ENCODE measurements around the gene TBX1.
A peak's percentile ranks its signal among the peaks of the same experiment; 100 is the strongest.

TBX1 gene

GRCh38 chr22:19730655-19731360, 29.8 kb upstream of the TBX1 start:
- Histone ChIP-seq H3K9me3 (replicated peaks in 1 of 11) (no peaks in the 10 kb centered on the region), H4K20me1 (peaks cover 0 to 45% (median 0%) of the 10 kb centered on the region in 11 experiments; a peak in 5 of 22 replicates), H3K27ac (no peak overlapping the region), H3K4me3 (peak overlapping the region; percentile 38 to 70 (median 52)), H3K4me2 (peak overlapping the region; percentile 79 to 92 (median 84)), H3K36me3 (no peaks in the 10 kb centered on the region), H3K27me3 (peaks cover 5 to 26% (median 15%) of the 10 kb centered on the region in 11 experiments; a peak in 18 of 22 replicates), H3K9ac (peak overlapping the region in 10 of 11 experiments; percentile 6 to 68 (median 52); a peak in 16 of 22 replicates), H3K4me1 (peaks cover 0 to 17% (median 2%) of the 10 kb centered on the region in 10 experiments; a peak in 6 of 20 replicates)
- TF ChIP-seq Cebpa-rat (IDR thresholded peaks at IDR 0.05) = no peak

GRCh38 chr22:19731361-19732135, 29.0 kb upstream of the TBX1 start:
- Histone ChIP-seq H4K20me1 (peaks cover 0 to 45% (median 0%) of the 10 kb centered on the region in 11 experiments; a peak in 5 of 22 replicates), H3K27me3 (peaks cover 0 to 19% (median 8%) of the 10 kb centered on the region in 11 experiments; a peak in 12 of 22 replicates), H3K4me2 (peak overlapping the region; percentile 79 to 92 (median 84)), H3K9ac (peak overlapping the region in 3 of 11 experiments; percentile 53 to 68 (median 58); a peak in 4 of 22 replicates), H3K36me3 (no peaks in the 10 kb centered on the region), H3K27ac (no peak overlapping the region), H3K4me3 (peak overlapping the region in 1 of 10 experiments; percentile 58; a peak in 1 of 20 replicates), H3K4me1 (peaks cover 0 to 17% (median 2%) of the 10 kb centered on the region in 10 experiments; a peak in 6 of 20 replicates), H3K9me3 (replicated peaks in 1 of 11) (no peaks in the 10 kb centered on the region)
- TF ChIP-seq Cebpa-rat (IDR thresholded peaks at IDR 0.05) = no peak

GRCh38 chr22:19732403-19733113, 28.0 kb upstream of the TBX1 start:
- H3K9ac ChIP-seq = no peak overlapping the region
- H3K27ac ChIP-seq = no peak overlapping the region
- no peak overlapping the region for H3K4me2 ChIP-seq
- no peak for TF ChIP-seq Cebpa-rat (IDR thresholded peaks at IDR 0.05)
- peaks cover 0 to 14% (median 0%) of the 10 kb centered on the region in 11 experiments; a peak in 6 of 22 replicates for H3K27me3 ChIP-seq
- no peak overlapping the region for H3K4me3 ChIP-seq
- H3K4me1 ChIP-seq = peaks cover 0 to 17% (median 2%) of the 10 kb centered on the region in 10 experiments; a peak in 6 of 20 replicates
- H4K20me1 ChIP-seq = peaks cover 0 to 45% (median 0%) of the 10 kb centered on the region in 11 experiments; a peak in 5 of 22 replicates
- no peaks in the 10 kb centered on the region for H3K9me3 ChIP-seq (replicated peaks in 1 of 11)
- H3K36me3 ChIP-seq = no peaks in the 10 kb centered on the region

GRCh38 chr22:19733755-19734154, 26.8 kb upstream of the TBX1 start:
- H3K36me3 ChIP-seq = no peaks in the 10 kb centered on the region
- no peak overlapping the region for H3K4me3 ChIP-seq
- peaks cover 0 to 2% (median 0%) of the 10 kb centered on the region in 11 experiments; a peak in 1 of 22 replicates for H3K27me3 ChIP-seq
- peaks cover 0 to 14% (median 2%) of the 10 kb centered on the region in 10 experiments; a peak in 6 of 20 replicates for H3K4me1 ChIP-seq
- H3K9me3 ChIP-seq (replicated peaks in 1 of 11) = no peaks in the 10 kb centered on the region
- no peak for TF ChIP-seq Cebpa-rat (IDR thresholded peaks at IDR 0.05)
- peaks cover 0 to 36% (median 0%) of the 10 kb centered on the region in 11 experiments; a peak in 4 of 22 replicates for H4K20me1 ChIP-seq
- no peak overlapping the region for H3K27ac ChIP-seq
- H3K4me2 ChIP-seq = no peak overlapping the region
- no peak overlapping the region for H3K9ac ChIP-seq

- Histone ChIP-seq H3K27ac (no peak overlapping the region), H3K4me3 (no peak overlapping the region), H3K4me2 (no peak overlapping the region), H3K9ac (no peak overlapping the region), H4K20me1 (peaks cover 0 to 36% (median 0%) of the 10 kb centered on the region in 11 experiments; a peak in 4 of 22 replicates), H3K9me3 (replicated peaks in 1 of 11) (no peaks in the 10 kb centered on the region), H3K36me3 (no peaks in the 10 kb centered on the region), H3K4me1 (peaks cover 0 to 12% (median 2%) of the 10 kb centered on the region in 10 experiments; a peak in 6 of 20 replicates), H3K27me3 (no peaks in the 10 kb centered on the region)
- no peak for TF ChIP-seq Cebpa-rat (IDR thresholded peaks at IDR 0.05)
Observed at GRCh38 chr22:19734163-19734562, 26.4 kb upstream of the TBX1 start.

GRCh38 chr22:19734837-19735382, 25.7 kb upstream of the TBX1 start:
- Histone ChIP-seq H3K4me2 (no peak overlapping the region), H3K4me1 (peaks cover 0 to 12% (median 2%) of the 10 kb centered on the region in 10 experiments; a peak in 6 of 20 replicates), H4K20me1 (peaks cover 0 to 39% (median 0%) of the 10 kb centered on the region in 11 experiments; a peak in 3 of 22 replicates), H3K27me3 (no peaks in the 10 kb centered on the region), H3K9me3 (replicated peaks in 1 of 11) (no peaks in the 10 kb centered on the region), H3K36me3 (no peaks in the 10 kb centered on the region), H3K27ac (no peak overlapping the region), H3K4me3 (no peak overlapping the region), H3K9ac (no peak overlapping the region)
- no peak for TF ChIP-seq Cebpa-rat (IDR thresholded peaks at IDR 0.05)

- peaks cover 0 to 5% (median 0%) of the 10 kb centered on the region in 10 experiments; a peak in 5 of 20 replicates for H3K4me1 ChIP-seq
- H3K4me2 ChIP-seq = no peak overlapping the region
- H3K36me3 ChIP-seq = no peaks in the 10 kb centered on the region
- TF ChIP-seq Cebpa-rat (IDR thresholded peaks at IDR 0.05) = no peak
- H3K27me3 ChIP-seq = no peaks in the 10 kb centered on the region
- H4K20me1 ChIP-seq = peaks cover 0 to 49% (median 0%) of the 10 kb centered on the region in 11 experiments; a peak in 3 of 22 replicates
- no peaks in the 10 kb centered on the region for H3K9me3 ChIP-seq (replicated peaks in 1 of 11)
- no peak overlapping the region for H3K9ac ChIP-seq
- no peak overlapping the region for H3K27ac ChIP-seq
- H3K4me3 ChIP-seq = no peak overlapping the region
Observed at GRCh38 chr22:19735665-19736510, 24.7 kb upstream of the TBX1 start.

Measured in BLaER1 treated with 17β-estradiol and CSF1 and Interleukin-3, amounts not matched to agents 10 nM and 100 nM (cell line).